ENCODE data around the gene AQP5.

The AQP5 gene

GRCh38 chr12:49951411-49952240 is 10.0 kb upstream of the AQP5 start:
- DNase-seq = no peak

GRCh38 chr12:49952391-49953055 is 9.1 kb upstream of the AQP5 start:
- no peak for DNase-seq

- DNase-seq = no peak
Measured at GRCh38 chr12:49953151-49953550, 8.5 kb upstream of the AQP5 start.

- DNase-seq = no peak
Measured at GRCh38 chr12:49953961-49954846, 7.5 kb upstream of the AQP5 start.

- DNase-seq = no peak
Measured at GRCh38 chr12:49954863-49955830, 6.5 kb upstream of the AQP5 start.

- DNase-seq = no peak
Measured at GRCh38 chr12:49955899-49956662, 5.6 kb upstream of the AQP5 start.

GRCh38 chr12:49956663-49957569 is 4.8 kb upstream of the AQP5 start:
- DNase-seq = no peak

GRCh38 chr12:49957570-49957967 is 4.1 kb upstream of the AQP5 start:
- DNase-seq = no peak

- DNase-seq = no peak
Measured at GRCh38 chr12:49959685-49960473, 1.8 kb upstream of the AQP5 start.

- DNase-seq = no peak
Measured at GRCh38 chr12:49960474-49961110, 1.1 kb upstream of the AQP5 start.

GRCh38 chr12:49961993-49962764 is 507 bp downstream of the AQP5 start:
- DNase-seq = no peak

GRCh38 chr12:49962861-49963765 is 1.4 kb downstream of the AQP5 start:
- no peak for DNase-seq

- DNase-seq = no peak
Measured at GRCh38 chr12:49963976-49964815, 2.5 kb downstream of the AQP5 start.

- no peak for DNase-seq
Measured at GRCh38 chr12:49964849-49965624, 3.4 kb downstream of the AQP5 start.

- no peak for DNase-seq
Measured at GRCh38 chr12:49965836-49966235, 4.2 kb downstream of the AQP5 start.
